ENCODE data around the gene CLDN9.

Gene CLDN9

GRCh38 chr16:2975161-2975795, 37.4 kb upstream of the CLDN9 start:
- no peak for DNase-seq

- DNase-seq: no peak
Measured at GRCh38 chr16:2976201-2976600, 36.5 kb upstream of the CLDN9 start.

GRCh38 chr16:2976673-2977072, 36.0 kb upstream of the CLDN9 start:
- DNase-seq: no peak

GRCh38 chr16:2977440-2977839, 35.3 kb upstream of the CLDN9 start:
- no peak for DNase-seq

- DNase-seq: no peak
Measured at GRCh38 chr16:2979669-2980226, 33.0 kb upstream of the CLDN9 start.

- DNase-seq: peak; percentile 86
Measured at GRCh38 chr16:2980227-2981176, 32.2 kb upstream of the CLDN9 start, which contains the start of gene PKMYT1. Gene PKMYT1 (minus strand): TSS chr16:2980446. CDS start chr16:2979657, 789 bp downstream.

GRCh38 chr16:2981177-2981898, 31.4 kb upstream of the CLDN9 start:
- DNase-seq: no peak

- no peak for DNase-seq
Measured at GRCh38 chr16:2981899-2982250, 30.8 kb upstream of the CLDN9 start.

GRCh38 chr16:2982402-2982801, 30.3 kb upstream of the CLDN9 start:
- DNase-seq: no peak

- peak; percentile 80 for DNase-seq
Measured at GRCh38 chr16:2983706-2984136, 29.0 kb upstream of the CLDN9 start.

- DNase-seq: no peak
Measured at GRCh38 chr16:2985462-2985861, 27.3 kb upstream of the CLDN9 start.

GRCh38 chr16:2985893-2986355, 26.8 kb upstream of the CLDN9 start:
- DNase-seq: no peak

- DNase-seq: no peak
Measured at GRCh38 chr16:2986623-2987188, 26.0 kb upstream of the CLDN9 start.

- no peak for DNase-seq
Measured at GRCh38 chr16:2987286-2987685, 25.4 kb upstream of the CLDN9 start.

GRCh38 chr16:2987833-2988232, 24.9 kb upstream of the CLDN9 start:
- DNase-seq: peak; percentile 45

- DNase-seq: no peak
Measured at GRCh38 chr16:2988590-2989099, 24.1 kb upstream of the CLDN9 start.

- DNase-seq: no peak
Measured at GRCh38 chr16:2990891-2991290, 21.8 kb upstream of the CLDN9 start.

- DNase-seq: no peak
Measured at GRCh38 chr16:2991566-2992261, 21.0 kb upstream of the CLDN9 start.

- no peak for DNase-seq
Measured at GRCh38 chr16:2992383-2993081, 20.2 kb upstream of the CLDN9 start.

GRCh38 chr16:2996298-2996697, 16.4 kb upstream of the CLDN9 start:
- DNase-seq: no peak

- no peak for DNase-seq
Measured at GRCh38 chr16:2999929-3000328, 12.8 kb upstream of the CLDN9 start.
